Bronchial epithelial cell (primary cell): ENCODE measurements around the gene SLAIN2. TPM values are rescaled to one million over a fixed set of nuclear protein-coding genes. Genes with fewer than 3 reads are reported as not detected.

Source experiments
- DNase-seq: peaks from one replicate; pipeline ENCODE4 v3.0.0-alpha.2; 2010; ENCODE audit warnings: low read depth
- FAIRE-seq: peaks from 2 replicates; lab custom pipeline; 2011; peaks lifted over from hg19 to GRCh38; lab: Jason Lieb, UNC
- H3K27me3 ChIP-seq: 2 replicates; pipeline ENCODE4 v1.5.1; 2011; ENCODE audit warnings: low read length; ENCODE audit not compliant: control insufficient read depth, insufficient read depth
- H3K36me3 ChIP-seq: 2 replicates; pipeline ENCODE4 v1.5.1; 2011; ENCODE audit warnings: low read length; ENCODE audit not compliant: control insufficient read depth, insufficient read depth
- H3K4me3 ChIP-seq: 2 replicates; pipeline ENCODE4 v1.5.1; 2011; ENCODE audit warnings: mild to moderate bottlenecking, low read depth, low read length, control low read depth
- CTCF ChIP-seq: IDR thresholded peaks from 2 replicates; pipeline ENCODE4 v1.5.1; 2011; ENCODE audit warnings: mild to moderate bottlenecking, moderate library complexity, low read length, control low read depth, inconsistent platforms; ENCODE audit not compliant: insufficient read depth, severe bottlenecking
- total RNA-seq: library from RNA; depleted of rRNA; stranded (reverse); fragments of >200 nt; gene quantifications from 2 replicates; pipeline ENCODE4 v1.2.1, GENCODE V29; 2014

The SLAIN2 gene
- total RNA-seq, 1 donor from 2014 or later: 28.7 TPM

- FAIRE-seq: no peak
- no peaks in the 10 kb centered on the region for H3K27me3 ChIP-seq
- no peak for DNase-seq
These were observed 30.9 kb downstream of the SLAIN2 start for GRCh38 chr4:48372272-48372671.

DNA sequence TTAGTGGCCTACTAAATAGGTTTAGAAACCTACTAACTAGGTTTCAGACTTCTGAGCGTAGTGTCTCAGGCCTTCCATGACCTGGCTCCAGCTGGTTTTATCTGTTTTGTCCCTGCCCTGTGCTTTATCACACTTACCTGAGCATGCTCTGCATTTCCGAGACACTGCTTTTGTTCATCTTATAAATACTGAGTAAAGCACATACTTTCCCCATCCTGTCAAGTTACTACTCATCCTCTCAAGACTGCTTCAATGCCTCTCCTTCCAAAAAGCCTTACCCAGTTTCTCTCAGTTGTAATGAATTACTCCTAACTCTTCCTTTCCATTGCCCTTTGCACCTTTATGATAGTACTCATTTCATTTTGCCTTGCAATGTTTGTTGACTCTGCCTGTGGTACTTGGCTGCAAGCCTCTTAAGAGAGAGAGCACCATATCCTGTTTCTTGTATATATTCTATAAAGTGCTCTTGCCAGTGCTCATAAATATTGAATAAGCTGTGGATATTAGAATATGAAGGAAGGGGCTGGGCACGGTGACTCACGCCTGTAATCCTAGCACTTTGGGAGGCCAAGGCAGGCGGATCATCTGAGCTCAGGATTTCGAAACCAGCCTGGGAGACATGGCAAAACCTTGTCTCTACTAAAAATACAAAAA lies 34.4 kb downstream of the SLAIN2 start:
- TF ChIP-seq CTCF: no peak
- Histone ChIP-seq H3K27me3 (no peaks in the 10 kb centered on the region), H3K4me3 (no peak overlapping the region), H3K36me3 (no peaks in the 10 kb centered on the region)
- DNase-seq (peak; percentile 94), FAIRE-seq (peak; percentile 66)

More at GRCh38 chr4:48372272-48372671, 30.9 kb downstream of the SLAIN2 start:
- Histone ChIP-seq H3K4me3 (no peak overlapping the region), H3K36me3 (no peaks in the 10 kb centered on the region)
- no peak for TF ChIP-seq CTCF

- Histone ChIP-seq H3K4me3 (no peak overlapping the region), H3K36me3 (peaks cover 5% of the 10 kb centered on the region), H3K27me3 (no peaks in the 10 kb centered on the region)
- FAIRE-seq: no peak
- DNase-seq: no peak
- no peak for TF ChIP-seq CTCF
These were observed 38.4 kb downstream of the SLAIN2 start for GRCh38 chr4:48379587-48380180.

GRCh38 chr4:48380583-48381167 lies 39.3 kb downstream of the SLAIN2 start:
- no peak for TF ChIP-seq CTCF
- Histone ChIP-seq H3K27me3 (no peaks in the 10 kb centered on the region), H3K36me3 (peaks cover 7% of the 10 kb centered on the region), H3K4me3 (no peak overlapping the region)
- peak; percentile 81 for DNase-seq
- no peak for FAIRE-seq

DNA sequence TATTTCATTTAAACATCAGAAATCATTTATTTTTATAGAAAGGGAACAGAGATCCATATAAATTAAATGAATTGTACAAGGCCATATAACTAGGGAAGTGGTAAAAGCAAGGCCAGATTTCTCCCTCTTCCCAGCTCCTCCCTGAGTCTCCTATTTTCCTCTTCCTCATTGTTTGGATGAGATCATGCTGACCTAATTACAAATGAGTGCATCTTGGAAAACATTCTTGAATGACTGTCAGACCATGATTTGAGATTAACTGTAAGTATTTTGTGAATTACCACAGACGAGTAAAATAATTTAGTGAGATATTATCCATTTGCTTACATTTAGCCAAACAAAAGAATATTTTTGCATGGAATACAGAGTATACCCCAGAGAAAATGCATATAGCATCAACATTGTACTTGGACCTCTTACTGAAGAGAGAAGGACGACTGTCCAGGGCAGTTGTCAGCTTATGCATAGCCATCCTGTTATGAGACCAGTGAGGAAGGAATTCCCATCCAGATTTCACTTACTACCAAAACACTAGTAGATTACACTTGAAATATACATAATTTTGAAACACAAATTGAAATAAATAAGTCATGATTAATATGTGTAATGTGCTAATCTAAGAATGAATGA lies 47.3 kb downstream of the SLAIN2 start:
- no peak for TF ChIP-seq CTCF
- Histone ChIP-seq H3K36me3 (peaks cover 2% of the 10 kb centered on the region), H3K27me3 (no peaks in the 10 kb centered on the region), H3K4me3 (no peak overlapping the region)
- FAIRE-seq: no peak
- DNase-seq: peak; percentile 54
